Tibial nerve (tissue), 4 donors: ENCODE measurements around the gene TTBK2. TPM values are rescaled to one million over a fixed set of nuclear protein-coding genes. Genes with fewer than 3 reads are reported as not detected.

Source experiments
- DNase-seq, 2 donors: peaks; one replicate each; pipeline ENCODE4 v3.0.0-alpha.2; 2019; ENCODE audit warnings: low spot score in 2 of 2
- H3K27ac ChIP-seq, 4 donors: fragments of 200-600 bp; sonication (generic) in 3 of 4; one replicate each; pipeline ENCODE4 v1.5.1; 2017 to 2019; ENCODE audit warnings: mild to moderate bottlenecking in 1 of 4
- H3K27me3 ChIP-seq, 2 donors: fragments of 200-600 bp; sonication (generic) in 1 of 2; one replicate each; pipeline versions ENCODE4 v1.5.1 to v1.6.0; 2017 to 2019
- H3K36me3 ChIP-seq, 3 donors: fragments of 200-600 bp; sonication (generic); one replicate each; pipeline ENCODE4 v1.5.1; 2018 to 2019
- H3K4me1 ChIP-seq, 4 donors: fragments of 200-600 bp; sonication (generic) in 3 of 4; one replicate each; pipeline ENCODE4 v1.5.1; 2017 to 2019
- H3K4me3 ChIP-seq, 4 donors: fragments of 200-600 bp; sonication (generic) in 3 of 4; one replicate each; pipeline ENCODE4 v1.5.1; 2017 to 2019; ENCODE audit warnings: mild to moderate bottlenecking in 1 of 4, moderate library complexity in 1 of 4
- H3K9me3 ChIP-seq, 4 donors: fragments of 200-600 bp; sonication (generic) in 3 of 4; one replicate each; pipeline ENCODE4 v1.5.1; 2017 to 2019
- CTCF ChIP-seq, 5 experiments: fragments of 200-600 bp in 3 of 5; fragments of 450-650 bp in 2 of 5; sonication (generic) in 3 of 5; IDR thresholded peaks; one replicate each; pipeline ENCODE4 v1.5.1; 2016 to 2019; ENCODE audit warnings: antibody characterized with exemption in 5 of 5, mild to moderate bottlenecking in 3 of 5, moderate library complexity in 2 of 5
- EP300 ChIP-seq, 2 donors: sonication (generic); formaldehyde crosslinking; IDR thresholded peaks; one replicate each; pipeline ENCODE4 v1.6.1; 2017; ENCODE audit warnings: antibody characterized with exemption in 2 of 2, mild to moderate bottlenecking in 1 of 2
- POLR2A ChIP-seq, 2 donors: fragments of 450-650 bp; IDR thresholded peaks; one replicate each; pipeline ENCODE4 v1.6.1; 2017; ENCODE audit warnings: antibody characterized with exemption in 2 of 2, mild to moderate bottlenecking in 2 of 2, moderate library complexity in 2 of 2
- WGBS, 2 donors: methylation state at CpG; one replicate each; pipeline ENCODE4 v1.1.5; 2018; 5-methylcytosine and 5-hydroxymethylcytosine counted together
- total RNA-seq, 4 donors: library from RNA; depleted of rRNA; stranded (reverse); fragments of >200 nt; gene quantifications; one replicate each; pipeline ENCODE4 v1.1.0, GENCODE V29; 2016

TTBK2 gene
- total RNA-seq, 4 donors from 2014 or later = 20.2 to 31.2 (median 23.4) TPM

GRCh38 chr15:42918047-42918446 is 2.5 kb downstream of the TTBK2 start:
- no peak for DNase-seq
- peaks cover 0 to 26% (median 11%) of the 10 kb centered on the region in 4 donors for H3K4me1 ChIP-seq
- H3K36me3 ChIP-seq = no peaks in the 10 kb centered on the region
- no peak overlapping the region for H3K4me3 ChIP-seq
- H3K27ac ChIP-seq = no peak overlapping the region
- TF ChIP-seq EP300 (IDR thresholded peaks at IDR 0.05) = no peak
- no peak for TF ChIP-seq CTCF (IDR thresholded peaks at IDR 0.05)
- no peak for TF ChIP-seq POLR2A (IDR thresholded peaks at IDR 0.05)
- H3K9me3 ChIP-seq = no peaks in the 10 kb centered on the region
- H3K27me3 ChIP-seq = no peaks in the 10 kb centered on the region
- 92 to 93% methylated on average over 5 of the region's 5 CpGs for WGBS, 2 donors

GRCh38 chr15:42915654-42916315 is 4.8 kb downstream of the TTBK2 start:
- 77 to 86% methylated on average over 3 of the region's 3 CpGs for WGBS, 2 donors

GRCh38 chr15:42914728-42915497 is 5.7 kb downstream of the TTBK2 start:
- Histone ChIP-seq H3K9me3 (no peaks in the 10 kb centered on the region), H3K27ac (no peak overlapping the region), H3K27me3 (no peaks in the 10 kb centered on the region), H3K36me3 (no peaks in the 10 kb centered on the region), H3K4me1 (peaks cover 0 to 19% (median 11%) of the 10 kb centered on the region in 4 donors), H3K4me3 (no peak overlapping the region)
- DNase-seq = no peak
- TF ChIP-seq CTCF (IDR thresholded peaks at IDR 0.05) = no peak
- no peak for TF ChIP-seq POLR2A (IDR thresholded peaks at IDR 0.05)
- TF ChIP-seq EP300 (IDR thresholded peaks at IDR 0.05) = no peak
- 68 to 69% methylated on average over 5 of the region's 5 CpGs for WGBS, 2 donors

More at GRCh38 chr15:42915654-42916315, 4.8 kb downstream of the TTBK2 start:
- no peak overlapping the region for H3K27ac ChIP-seq
- TF ChIP-seq CTCF (IDR thresholded peaks at IDR 0.05) (no peak), EP300 (IDR thresholded peaks at IDR 0.05) (no peak), POLR2A (IDR thresholded peaks at IDR 0.05) (no peak)
- H3K9me3 ChIP-seq = no peaks in the 10 kb centered on the region
- no peak for DNase-seq
- H3K4me3 ChIP-seq = no peak overlapping the region
- H3K27me3 ChIP-seq = no peaks in the 10 kb centered on the region
- peaks cover 0 to 19% (median 11%) of the 10 kb centered on the region in 4 donors for H3K4me1 ChIP-seq
- H3K36me3 ChIP-seq = no peaks in the 10 kb centered on the region

- Histone ChIP-seq H3K27ac (no peak overlapping the region), H3K4me1 (no peaks in the 10 kb centered on the region), H3K36me3 (no peaks in the 10 kb centered on the region), H3K4me3 (no peak overlapping the region), H3K9me3 (no peaks in the 10 kb centered on the region), H3K27me3 (no peaks in the 10 kb centered on the region)
- no peak for DNase-seq
- WGBS, 2 donors = 89 to 90% methylated on average over 5 of the region's 5 CpGs
- TF ChIP-seq POLR2A (IDR thresholded peaks at IDR 0.05) (no peak), EP300 (IDR thresholded peaks at IDR 0.05) (no peak), CTCF (IDR thresholded peaks at IDR 0.05) (no peak)
Observed at GRCh38 chr15:42911058-42911592, 9.5 kb downstream of the TTBK2 start.

GRCh38 chr15:42908538-42908937 is 12.0 kb downstream of the TTBK2 start:
- no peak for DNase-seq
- 75 to 78% methylated on average over 2 of the region's 2 CpGs for WGBS, 2 donors
- Histone ChIP-seq H3K36me3 (no peaks in the 10 kb centered on the region), H3K4me1 (peaks cover 0 to 4% (median 0%) of the 10 kb centered on the region in 4 donors), H3K4me3 (no peak overlapping the region), H3K27me3 (no peaks in the 10 kb centered on the region), H3K27ac (no peak overlapping the region), H3K9me3 (no peaks in the 10 kb centered on the region)
- no peak for TF ChIP-seq EP300 (IDR thresholded peaks at IDR 0.05)
- TF ChIP-seq CTCF (IDR thresholded peaks at IDR 0.05) = no peak
- TF ChIP-seq POLR2A (IDR thresholded peaks at IDR 0.05) = no peak
